K562 (cell line): ENCODE data around the gene AMBRA1. TPM values are rescaled to one million over a fixed set of nuclear protein-coding genes. Genes with fewer than 3 reads are reported as not detected.
A peak's percentile ranks its signal among the peaks of the same experiment; 100 is the strongest.
"Not testable (repeated sequence)": the region's sequence is repeated elsewhere in the genome, so short reads cannot be mapped to it uniquely, and the experiment has no call there.

Source experiments
- ATAC-seq: fragments of 200-7000 bp; cut with Tn5 transposase; 3 replicates; pipeline ENCODE4 v1.9.1; 2020; ENCODE audit warnings: moderate library complexity
- BruUV-seq: library from RNA; stranded (reverse); fragments of 400-500 nt; replicated peaks from 2 replicates; lab custom pipeline; 2021; lab: Mats Ljungman, UMichigan
- CTCF ChIA-PET: fragments of 300-600 bp; formaldehyde crosslinking; extraction: SDS; loops from one replicate; lab custom pipeline; 2021; ENCODE audit warnings: low intra/inter-chr PET ratio; lab: Yijun Ruan, JAX
- POLR2A ChIA-PET: fragments of 300-600, 350-650 bp; sonication (Branson Sonifier 250); formaldehyde crosslinking; extraction: SDS; loops from one replicate; lab custom pipeline; 2021; ENCODE audit warnings: antibody characterized with exemption, inconsistent platforms; lab: Yijun Ruan, JAX
- DNase-seq, 4 experiments: peaks; one replicate each; pipeline versions ENCODE4 v3.0.0 to v3.0.0-alpha.2; 2011 to 2018; ENCODE audit warnings: low spot score in 3 of 4, mixed read lengths in 3 of 4; ENCODE audit errors: extremely low read depth in 1 of 4
- FAIRE-seq: peaks from 2 replicates; lab custom pipeline; 2011; peaks lifted over from hg19 to GRCh38; lab: Jason Lieb, UNC
- H2AFZ ChIP-seq: 2 replicates; pipeline ENCODE4 v1.6.0; 2011; ENCODE audit warnings: low read depth, low read length, control low read depth, inconsistent platforms
- H3K27ac ChIP-seq: fragments of 200-600 bp; 3 replicates; pipeline ENCODE4 v1.8.0; 2011; ENCODE audit warnings: low read depth, mild to moderate bottlenecking, control low read depth, inconsistent platforms, low read length, moderate library complexity, mixed read lengths; ENCODE audit errors: extremely low read depth
- H3K27me3 ChIP-seq, 2 experiments: fragments of 300-600 bp in 1 of 2; 2 replicates in 1 of 2; 3 replicates in 1 of 2; pipeline versions ENCODE4 v1.6.0 to v1.8.0; 2011; ENCODE audit warnings: inconsistent platforms in 2 of 2, low read length in 2 of 2, mild to moderate bottlenecking in 1 of 2, mixed read lengths in 1 of 2, moderate library complexity in 1 of 2; ENCODE audit not compliant: control insufficient read depth in 2 of 2, insufficient read depth in 2 of 2
- H3K36me3 ChIP-seq: fragments of 300-600 bp; 3 replicates; pipeline ENCODE4 v1.8.0; 2011; ENCODE audit warnings: mild to moderate bottlenecking, low read length, inconsistent platforms; ENCODE audit not compliant: control insufficient read depth, insufficient read depth
- H3K4me1 ChIP-seq, 2 experiments: fragments of 200-600 bp in 1 of 2; replicated peaks in 1 of 2; 2 replicates in 1 of 2; 3 replicates in 1 of 2; pipeline versions ENCODE4 v1.5.1 to v1.8.0; 2011; ENCODE audit warnings: inconsistent platforms in 2 of 2, low read length in 2 of 2, mild to moderate bottlenecking in 1 of 2, mixed read lengths in 1 of 2, moderate library complexity in 1 of 2; ENCODE audit not compliant: control insufficient read depth in 2 of 2, insufficient read depth in 2 of 2
- H3K4me2 ChIP-seq: 2 replicates; pipeline ENCODE4 v1.6.1; 2011; ENCODE audit warnings: low read length, control low read depth, inconsistent platforms, mixed read lengths; ENCODE audit not compliant: insufficient read depth
- H3K4me3 ChIP-seq: fragments of 200-600 bp; sonication (generic), shearing (Covaris generic); 2 replicates; pipeline ENCODE4 v1.5.1; 2016; ENCODE audit warnings: control low read depth, inconsistent platforms
- H3K79me2 ChIP-seq: fragments of 200-600 bp; 3 replicates; pipeline ENCODE4 v1.8.0; 2011; ENCODE audit warnings: low read length, inconsistent platforms; ENCODE audit not compliant: control insufficient read depth, insufficient read depth
- H3K9ac ChIP-seq, 2 experiments: 2 replicates each; pipeline versions ENCODE4 v1.6.0 to v1.6.1; 2011; ENCODE audit warnings: low read depth in 2 of 2, low read length in 2 of 2, control low read depth in 1 of 2, inconsistent platforms in 1 of 2, mild to moderate bottlenecking in 1 of 2, mixed read lengths in 1 of 2; ENCODE audit not compliant: insufficient read depth in 1 of 2
- H3K9me1 ChIP-seq: one replicate; pipeline ENCODE4 v1.6.0; 2011; ENCODE audit warnings: inconsistent platforms, mild to moderate bottlenecking, low read length, moderate library complexity; ENCODE audit not compliant: control insufficient read depth, insufficient read depth
- H3K9me3 ChIP-seq: replicated peaks from 2 replicates; pipeline ENCODE4 v1.5.1; 2011; ENCODE audit warnings: low read depth, low read length, inconsistent platforms; ENCODE audit not compliant: control insufficient read depth, insufficient read depth
- H4K20me1 ChIP-seq: replicated peaks from 2 replicates; pipeline ENCODE4 v1.6.1; 2011; ENCODE audit warnings: low read length, inconsistent platforms, mixed read lengths; ENCODE audit not compliant: control insufficient read depth, insufficient read depth
- CBFB ChIP-seq: sonication (generic); formaldehyde crosslinking; IDR thresholded peaks from 2 replicates; pipeline ENCODE4 v1.4.0; 2020; ENCODE audit warnings: mild to moderate bottlenecking, missing genetic modification reagents
- HDGF ChIP-seq: fragments of 450-650 bp; IDR thresholded peaks from 2 replicates; pipeline ENCODE4 v1.6.1; 2016
- POLR2G ChIP-seq: fragments of 200-400 bp; formaldehyde crosslinking; IDR thresholded peaks from 2 replicates; pipeline ENCODE4 v1.6.1; 2017; ENCODE audit warnings: low read depth, mild to moderate bottlenecking, antibody characterized with exemption, low read length, moderate library complexity
- PPARD ChIP-seq: fragments of 250-450 bp; sonication (Bioruptor Pico); IDR thresholded peaks from 2 replicates; pipeline ENCODE4 v1.8.0; 2022; ENCODE audit warnings: inconsistent platforms, mild to moderate bottlenecking, moderate library complexity
- RAD51 ChIP-seq: fragments of 450-650 bp; IDR thresholded peaks from 2 replicates; pipeline ENCODE4 v1.7.1; 2016; ENCODE audit warnings: low read depth, mild to moderate bottlenecking, borderline replicate concordance
- RERE ChIP-seq: sonication (generic); formaldehyde crosslinking; IDR thresholded peaks from 2 replicates; pipeline ENCODE4 v1.8.0; 2023; ENCODE audit warnings: missing genetic modification reagents, mild to moderate bottlenecking, borderline replicate concordance
- TARDBP ChIP-seq: fragments of 450-650 bp; IDR thresholded peaks from 2 replicates; pipeline ENCODE4 v1.6.1; 2016
- ZNF174 ChIP-seq: fragments of 250-450 bp; sonication (Bioruptor Pico); IDR thresholded peaks from 2 replicates; pipeline ENCODE4 v1.4.0; 2020; ENCODE audit warnings: mild to moderate bottlenecking
- ZNF197 ChIP-seq: fragments of 200-800 bp; sonication (Bioruptor generic); IDR thresholded peaks from 2 replicates; pipeline ENCODE4 v1.6.1; 2016; ENCODE audit warnings: low read depth, missing genetic modification characterization, missing compliant biosample characterization
- WGBS: fragments of 100-300 bp; shearing (Covaris generic); methylation state at CpG from one replicate; pipeline ENCODE4 v1.1.6; 2016; ENCODE audit warnings: low coverage, mixed read lengths; ENCODE audit not compliant: insufficient coverage; ENCODE audit errors: missing lambda C conversion rate; 5-methylcytosine and 5-hydroxymethylcytosine counted together
- in situ Hi-C: fragments of 300-500 bp; cut with MboI; formaldehyde crosslinking; loops from 4 replicates; pipeline ENCODE4 v1.15.0; 2018; ENCODE audit warnings: inconsistent platforms, mixed read lengths
- intact Hi-C: fragments of 100-400 bp; cut with micrococcal nuclease; formaldehyde crosslinking; loops from 2 replicates; pipeline ENCODE4 v1.14.2; 2022
- polyA plus RNA-seq, 8 experiments: library from polyadenylated mRNA; depleted of rRNA in 4 of 8; stranded (reverse) in 5 of 8; unstranded in 3 of 8; fragments of >200 nt; fragmentation: Nextera tagmentation in 2 of 8; fragmentation: Illumina TruSeq in 1 of 8; extraction: Ambion mirVana in 2 of 8; extraction: Trizol in 1 of 8; gene quantifications; 2 replicates each; pipeline versions ENCODE4 v1.2.1 to v1.2.3, GENCODE V29; 2011 to 2014; ENCODE audit warnings: inconsistent platforms in 1 of 8, missing spikeins in 1 of 8
- total RNA-seq, 7 experiments: library from RNA; depleted of rRNA in 6 of 7; stranded (reverse); fragments of >200 nt in 6 of 7; fragmentation: Illumina TruSeq in 2 of 7; extraction: Trizol in 2 of 7; gene quantifications; 2 replicates each; pipeline versions ENCODE4 v1.2.1 to v1.2.3, GENCODE V29; 2011 to 2021; ENCODE audit warnings: low replicate concordance in 1 of 7

AMBRA1 gene
- total and polyA plus RNA-seq, 9 of the 15 experiments (the other 6 are each of a cell fraction or from before 2014, with no cell fraction given) = 0.15 to 24.5 (median 13.0) TPM

GRCh38 chr11:46372501-46372900 is 221.3 kb downstream of the AMBRA1 start:
- H3K4me3 ChIP-seq, H3K27me3 ChIP-seq, in situ Hi-C loops, H2AFZ ChIP-seq, intact Hi-C loops, ATAC-seq, BruUV-seq, DNase-seq, H4K20me1 ChIP-seq, H3K79me2 ChIP-seq, H3K9me1 ChIP-seq, H3K4me2 ChIP-seq, CTCF ChIA-PET, H3K9me3 ChIP-seq, H3K27ac ChIP-seq, FAIRE-seq: not testable (repeated sequence)
- 0 out of 2 replicates have a peak, but pooled peaks have one; percentile 13 for TF ChIP-seq POLR2G
- peaks cover 0 to 24% of the 10 kb centered on the region in 2 experiments; a peak in 2 of 5 replicates for H3K4me1 ChIP-seq
- 97% methylated on average over 5 of the region's 15 CpGs for WGBS
- POLR2A ChIA-PET = interaction anchor here (1.2 kb wide), 1 partner anchor 11 kb away, joined by 3 read pairs; no protein-coding TSS in a partner anchor
- H3K36me3 ChIP-seq = peaks cover 88% of the 10 kb centered on the region; the same call in 2 of the 3 replicates
- 0 out of 4 replicates have a peak overlapping the region, but pooled peaks of 1 of the 2 experiments have one; percentile 22 for H3K9ac ChIP-seq

- 89% methylated on average over 10 of the region's 10 CpGs for WGBS
- H4K20me1 ChIP-seq = no peaks in the 10 kb centered on the region; the same call in none of the 2 replicates
- DNase-seq (no peak), ATAC-seq (no peak), FAIRE-seq (no peak)
- H3K9ac ChIP-seq = 0 out of 4 replicates have a peak overlapping the region, but pooled peaks of 1 of the 2 experiments have one; percentile 22
- H3K4me1 ChIP-seq = peaks cover 4 to 28% of the 10 kb centered on the region in 2 experiments
- ChIA-PET POLR2A (interaction anchor here (1.0 to 1.2 kb wide), 2 partner anchors 9 to 11 kb away, joined by 3 read pairs; partner anchors contain the start of gene MDK), CTCF (no interaction called here)
- no peaks in the 10 kb centered on the region for H3K79me2 ChIP-seq
- intact Hi-C loops (no loop called here), in situ Hi-C loops (no loop called here)
- BruUV-seq = no TSS peak
- H3K27ac ChIP-seq = no peak overlapping the region
- H3K4me2 ChIP-seq = no peak overlapping the region
- peaks cover 3% of the 10 kb centered on the region for H3K9me1 ChIP-seq
- peaks cover 86% of the 10 kb centered on the region; the same call in 2 of the 3 replicates for H3K36me3 ChIP-seq
- no peak overlapping the region for H2AFZ ChIP-seq
- H3K9me3 ChIP-seq = no peaks in the 10 kb centered on the region
- H3K27me3 ChIP-seq = no peaks in the 10 kb centered on the region
- H3K4me3 ChIP-seq = no peak overlapping the region
- TF ChIP-seq RAD51 (no peak), CBFB (CRISPR knock-in tag) (no peak), HDGF (no peak), TARDBP (no peak), ZNF197 (CRISPR knock-in tag) (no peak), ZNF174 (CRISPR knock-in tag) (no peak), RERE (CRISPR knock-in tag) (no peak), PPARD (CRISPR knock-in tag) (no peak)
Observed at GRCh38 chr11:46372086-46372485, 221.7 kb downstream of the AMBRA1 start.
